A549 (cell line): ENCODE results near the gene HPS5. TPM values are rescaled to one million over a fixed set of nuclear protein-coding genes. Genes with fewer than 3 reads are reported as not detected.
"Not testable (repeated sequence)": the region's sequence is repeated elsewhere in the genome, so short reads cannot be mapped to it uniquely, and the experiment has no call there.

Source experiments
- ATAC-seq, 2 experiments: fragments of 200-7000 bp in 1 of 2; fragments of >200 bp in 1 of 2; cut with Nextera tagmentation in 1 of 2; cut with Tn5 transposase in 1 of 2; 3 replicates each; pipeline versions ENCODE4 v1.8.0 to v1.9.1; 2018 to 2020; ENCODE audit warnings: mild to moderate bottlenecking in 1 of 2, moderate library complexity in 1 of 2
- CTCF ChIA-PET: fragments of 300-600 bp; sonication (Branson Sonifier 250); formaldehyde crosslinking; extraction: SDS; loops from one replicate; lab custom pipeline; 2021; ENCODE audit warnings: antibody characterized with exemption, inconsistent platforms; lab: Yijun Ruan, JAX
- POLR2A ChIA-PET: fragments of 350-600 bp; formaldehyde crosslinking; extraction: SDS; loops from one replicate; lab custom pipeline; 2021; ENCODE audit warnings: antibody characterized with exemption, inconsistent platforms; lab: Yijun Ruan, JAX
- DNase-seq, 2 experiments: peaks; one replicate each; pipeline versions ENCODE4 v3.0.0 to v3.0.0-alpha.2; 2011 to 2016; ENCODE audit warnings: low read depth in 1 of 2, low spot score in 1 of 2
- FAIRE-seq: peaks from 2 replicates; lab custom pipeline; 2011; peaks lifted over from hg19 to GRCh38; lab: Jason Lieb, UNC
- H3K27ac ChIP-seq, 2 experiments: fragments of >200 bp; sonication (Bioruptor Twin); formaldehyde crosslinking; 3 replicates each; pipeline ENCODE4 v1.5.1; 2016 to 2017
- H3K4me1 ChIP-seq: fragments of >200 bp; sonication (Bioruptor Twin); formaldehyde crosslinking; 3 replicates; pipeline ENCODE4 v1.6.1; 2016
- H3K4me2 ChIP-seq: fragments of >200 bp; sonication (Bioruptor Twin); formaldehyde crosslinking; 3 replicates; pipeline ENCODE4 v1.6.1; 2016
- H3K4me3 ChIP-seq: fragments of >200 bp; sonication (Bioruptor Twin); formaldehyde crosslinking; 3 replicates; pipeline ENCODE4 v1.5.1; 2016
- H3K9me3 ChIP-seq: fragments of >200 bp; sonication (Bioruptor Twin); formaldehyde crosslinking; 3 replicates; pipeline ENCODE4 v1.6.1; 2016
- ATOH8 ChIP-seq: fragments of 250-450 bp; sonication (Bioruptor Pico); IDR thresholded peaks from 2 replicates; pipeline ENCODE4 v1.5.0; 2020; ENCODE audit warnings: low read depth, mild to moderate bottlenecking, moderate library complexity
- BHLHE40 ChIP-seq: IDR thresholded peaks from 2 replicates; pipeline ENCODE4 v1.6.1; 2012; ENCODE audit warnings: low read depth, low read length, inconsistent platforms
- CBX8 ChIP-seq: fragments of 200-600 bp; sonication (generic); IDR thresholded peaks from 2 replicates; pipeline ENCODE4 v1.6.1; 2016
- CEBPB ChIP-seq, 2 experiments: fragments of >200 bp in 1 of 2; sonication (Bioruptor Twin) in 1 of 2; formaldehyde crosslinking in 1 of 2; IDR thresholded peaks; 2 replicates each; pipeline ENCODE4 v1.6.1; 2012 to 2016
- CHD4 ChIP-seq: fragments of 200-600 bp; sonication (generic); IDR thresholded peaks from 2 replicates; pipeline ENCODE4 v1.6.1; 2016; ENCODE audit warnings: antibody characterized with exemption, mild to moderate bottlenecking, borderline replicate concordance
- E2F6 ChIP-seq: IDR thresholded peaks from 2 replicates; pipeline ENCODE4 v1.6.1; 2012; ENCODE audit warnings: low read depth, borderline replicate concordance
- EHMT2 ChIP-seq: fragments of 200-600 bp; sonication (generic); IDR thresholded peaks from 2 replicates; pipeline ENCODE4 v1.6.1; 2016; ENCODE audit warnings: antibody characterized with exemption, low read depth, mild to moderate bottlenecking, moderate library complexity
- ESRRA ChIP-seq: fragments of 150-350 bp; IDR thresholded peaks from 2 replicates; pipeline ENCODE4 v1.6.1; 2014; ENCODE audit warnings: mild to moderate bottlenecking, low read length, borderline replicate concordance
- FOXS1 ChIP-seq: fragments of 250-450 bp; sonication (Bioruptor Pico); IDR thresholded peaks from 2 replicates; pipeline ENCODE4 v1.5.0; 2020; ENCODE audit warnings: mild to moderate bottlenecking, moderate library complexity
- GATA3 ChIP-seq: IDR thresholded peaks from 2 replicates; pipeline ENCODE4 v1.6.1; 2012; ENCODE audit warnings: borderline replicate concordance
- HDAC2 ChIP-seq: fragments of 200-600 bp; sonication (generic); IDR thresholded peaks from 2 replicates; pipeline ENCODE4 v1.6.1; 2016
- HES2 ChIP-seq: fragments of >200 bp; sonication (Bioruptor Twin); formaldehyde crosslinking; IDR thresholded peaks from 2 replicates; pipeline ENCODE4 v1.6.1; 2016
- HOXA7 ChIP-seq: fragments of 250-450 bp; sonication (Bioruptor Pico); IDR thresholded peaks from 2 replicates; pipeline ENCODE4 v1.5.0; 2020; ENCODE audit warnings: mild to moderate bottlenecking, moderate library complexity
- HOXB13 ChIP-seq: fragments of 250-450 bp; sonication (Bioruptor Pico); IDR thresholded peaks from 2 replicates; pipeline ENCODE4 v1.5.0; 2020; ENCODE audit warnings: low read depth, mild to moderate bottlenecking, moderate library complexity
- MAFK ChIP-seq: fragments of 450-650 bp; IDR thresholded peaks from 2 replicates; pipeline ENCODE4 v1.6.1; 2014; ENCODE audit not compliant: partially characterized antibody
- MAX ChIP-seq: IDR thresholded peaks from 2 replicates; pipeline ENCODE4 v1.6.1; 2012
- MAZ ChIP-seq: fragments of 150-350 bp; IDR thresholded peaks from 2 replicates; pipeline ENCODE4 v1.6.1; 2014; ENCODE audit warnings: antibody characterized with exemption, low read depth, low read length, borderline replicate concordance
- MYC ChIP-seq: IDR thresholded peaks from 2 replicates; pipeline ENCODE4 v1.6.1; 2012; ENCODE audit warnings: mild to moderate bottlenecking, inconsistent platforms, low read length, improper control_type of control experiment, borderline replicate concordance
- NFE2L2 ChIP-seq: fragments of 150-350 bp; conservative IDR thresholded peaks from 2 replicates; pipeline ENCODE4 v1.6.1; 2014; ENCODE audit warnings: low read length
- NR3C1 ChIP-seq: fragments of >200 bp; sonication (Bioruptor Twin); formaldehyde crosslinking; IDR thresholded peaks from 3 replicates; pipeline ENCODE4 v1.6.1; 2017
- PHF8 ChIP-seq: fragments of 200-600 bp; sonication (generic); IDR thresholded peaks from 2 replicates; pipeline ENCODE4 v1.6.1; 2016; ENCODE audit warnings: low read depth, mild to moderate bottlenecking, antibody characterized with exemption, moderate library complexity, borderline replicate concordance
- RARB ChIP-seq: fragments of 250-450 bp; sonication (Bioruptor Pico); IDR thresholded peaks from 2 replicates; pipeline ENCODE4 v1.8.0; 2021; ENCODE audit warnings: mild to moderate bottlenecking, moderate library complexity
- RCOR1 ChIP-seq: fragments of 150-350 bp; IDR thresholded peaks from 2 replicates; pipeline ENCODE4 v1.6.1; 2014; ENCODE audit warnings: antibody characterized with exemption, low read length, low read depth
- SMC3 ChIP-seq: fragments of >200 bp; sonication (Bioruptor Twin); formaldehyde crosslinking; IDR thresholded peaks from 3 replicates; pipeline ENCODE4 v1.6.1; 2018; ENCODE audit warnings: inconsistent platforms
- TP53 ChIP-seq: fragments of 250-450 bp; sonication (Bioruptor Pico); IDR thresholded peaks from 2 replicates; pipeline ENCODE4 v1.5.0; 2021; ENCODE audit warnings: mild to moderate bottlenecking, moderate library complexity
- ZFP36 ChIP-seq: fragments of 450-650 bp; IDR thresholded peaks from 2 replicates; pipeline ENCODE4 v1.6.1; 2014; ENCODE audit warnings: borderline replicate concordance; ENCODE audit not compliant: partially characterized antibody
- ZNF302 ChIP-seq: fragments of 250-450 bp; sonication (Bioruptor Pico); IDR thresholded peaks from 2 replicates; pipeline ENCODE4 v1.9.0; 2021; ENCODE audit warnings: inconsistent platforms, mild to moderate bottlenecking, moderate library complexity
- ZSCAN20 ChIP-seq: fragments of 250-450 bp; sonication (Bioruptor Pico); IDR thresholded peaks from 2 replicates; pipeline ENCODE4 v1.8.0; 2022; ENCODE audit warnings: mild to moderate bottlenecking, moderate library complexity
- WGBS: methylation state at CpG from one replicate; pipeline ENCODE4 v1.1.6; 2017; ENCODE audit errors: missing lambda C conversion rate; 5-methylcytosine and 5-hydroxymethylcytosine counted together
- polyA plus RNA-seq, 4 experiments: library from polyadenylated mRNA; depleted of rRNA in 3 of 4; stranded (reverse); fragments of >200 nt; fragmentation: RNase III in 1 of 4; extraction: RNeasy Plus Mini Kit Qiagen cat#74134 plus additional on column Dnase treatment in 1 of 4; gene quantifications; 2 replicates in 3 of 4; 3 replicates in 1 of 4; pipeline ENCODE4 v1.2.3, GENCODE V29; 2011 to 2017

Gene HPS5
- polyA plus RNA-seq, 2 of the 4 experiments (the other 2 are of a cell fraction), result 18.4 to 29.1 TPM

- no peak for DNase-seq
- no peak overlapping the region for H3K4me2 ChIP-seq
- no peaks in the 10 kb centered on the region for H3K9me3 ChIP-seq
- H3K4me1 ChIP-seq, result 0 out of 3 replicates have a peak, but pooled peaks cover 4% of the 10 kb centered on the region
- ChIA-PET POLR2A (no interaction called here), CTCF (no interaction called here)
- no peak overlapping the region for H3K27ac ChIP-seq
- TF ChIP-seq TP53 (CRISPR knock-in tag) (no peak), HES2 (no peak), RCOR1 (no peak), HOXA7 (CRISPR knock-in tag) (no peak), ZFP36 (no peak), HOXB13 (CRISPR knock-in tag) (no peak), MAX (no peak), EHMT2 (no peak), NFE2L2 (no peak), NR3C1 (no peak), ESRRA (no peak)
- no peak for ATAC-seq
- no peak overlapping the region for H3K4me3 ChIP-seq
- WGBS, result 42% methylated on average over 4 of the region's 4 CpGs
- FAIRE-seq, result no peak
Measured at GRCh38 chr11:18264035-18264434, 57.9 kb downstream of the HPS5 start.

- DNase-seq, FAIRE-seq, H3K27ac ChIP-seq, H3K4me3 ChIP-seq, CTCF ChIA-PET, H3K9me3 ChIP-seq, H3K4me1 ChIP-seq, ATAC-seq: not testable (repeated sequence)
- 53% methylated on average over 8 of the region's 8 CpGs for WGBS
- H3K4me2 ChIP-seq, result peak overlapping the region; percentile 23; the same call in 1 of the 3 replicates
- TF ChIP-seq CEBPB (IDR thresholded peaks at IDR 0.05), result peak in 1 of 2 experiments; percentile 69; a peak in 2 of 4 replicates
- POLR2A ChIA-PET, result interaction anchor here (0.7 kb wide), 1 partner anchor 10 kb away, joined by 3 read pairs; no protein-coding TSS in a partner anchor
Measured at GRCh38 chr11:18262681-18263350, 59.1 kb downstream of the HPS5 start.

GRCh38 chr11:18261721-18262120 is 60.2 kb downstream of the HPS5 start:
- WGBS, result 93% methylated on average over 14 of the region's 14 CpGs
- no peak for DNase-seq
- CTCF ChIA-PET, result no interaction called here
- POLR2A ChIA-PET, result no interaction called here
- no peak for FAIRE-seq
- H3K4me3 ChIP-seq, result no peak overlapping the region
- TF ChIP-seq MAFK (no peak), GATA3 (no peak), FOXS1 (CRISPR knock-in tag) (no peak), ZSCAN20 (no peak), E2F6 (no peak), MAZ (no peak), ESRRA (no peak), ATOH8 (CRISPR knock-in tag) (no peak), RARB (CRISPR knock-in tag) (no peak), SMC3 (no peak), BHLHE40 (no peak), ZNF302 (CRISPR knock-in tag) (no peak), PHF8 (no peak), HDAC2 (no peak), CHD4 (no peak), MYC (no peak), EHMT2 (no peak), CBX8 (no peak)
- TF ChIP-seq, all 56 proteins: peak for 0
- 0 out of 3 replicates have a peak, but pooled peaks cover 4% of the 10 kb centered on the region for H3K4me1 ChIP-seq
- H3K27ac ChIP-seq, result no peak overlapping the region
- ATAC-seq, result no peak
- H3K4me2 ChIP-seq, result no peak overlapping the region
- H3K9me3 ChIP-seq, result no peaks in the 10 kb centered on the region
